Pancreas (tissue), 10 donors: Measurements from ENCODE around the gene SULT6B1. TPM values are rescaled to one million over a fixed set of nuclear protein-coding genes. Genes with fewer than 3 reads are reported as not detected.
"Not testable (repeated sequence)": the region's sequence is repeated elsewhere in the genome, so short reads cannot be mapped to it uniquely, and the experiment has no call there.

ENCODE experiments used
- ATAC-seq, 4 donors: fragments of 200-7000 bp; cut with Tn5 transposase; one replicate each; pipeline versions ENCODE4 v1.8.0 to v1.9.1; 2020; ENCODE audit warnings: mild to moderate bottlenecking in 4 of 4, moderate library complexity in 4 of 4
- DNase-seq, 6 donors: peaks; one replicate each; pipeline ENCODE4 v3.0.0-alpha.2; 2020
- FAIRE-seq: peaks from 2 replicates; lab custom pipeline; 2012; peaks lifted over from hg19 to GRCh38; lab: Jason Lieb, UNC
- H3K27ac ChIP-seq, 4 donors: fragments of 200-600 bp; sonication (generic); 1 replicate in 3 of 4; 2 replicates in 1 of 4; pipeline versions ENCODE4 v1.5.0 to v1.8.0; 2020
- H3K27me3 ChIP-seq, 4 donors: fragments of 200-600 bp; one replicate each; pipeline ENCODE4 v1.8.0; 2021
- H3K36me3 ChIP-seq, 3 donors: fragments of 200-600 bp; sonication (generic) in 1 of 3; one replicate each; pipeline versions ENCODE4 v1.5.0 to v1.8.0; 2020 to 2021
- H3K4me1 ChIP-seq, 3 donors: fragments of 200-600 bp; one replicate each; pipeline ENCODE4 v1.8.0; 2021
- H3K4me3 ChIP-seq, 4 donors: fragments of 200-600 bp; sonication (generic) in 2 of 4; one replicate each; pipeline versions ENCODE4 v1.5.0 to v1.8.0; 2020 to 2021
- H3K9me3 ChIP-seq, 4 donors: fragments of 200-600 bp; one replicate each; pipeline ENCODE4 v1.8.0; 2021
- CTCF ChIP-seq, 4 donors: fragments of 200-600 bp; sonication (generic) in 3 of 4; IDR thresholded peaks; one replicate each; pipeline versions ENCODE4 v1.5.0 to v1.8.0; 2021; ENCODE audit warnings: antibody characterized with exemption in 4 of 4
- WGBS, 2 donors: extraction: QIAGEN DNeasy Blood & Tissue Kit; methylation state at CpG; one replicate each; pipeline ENCODE4 v1.1.7; 2013; 5-methylcytosine and 5-hydroxymethylcytosine counted together
- intact Hi-C, 3 donors: fragments of 100-400 bp; cut with DNase I; formaldehyde crosslinking; loops; one replicate each; pipeline versions ENCODE4 v1.11.1 to v1.14.2; 2022
- polyA plus RNA-seq, 2 donors: library from polyadenylated mRNA; stranded (reverse); fragments of 200-250 nt; gene quantifications; one replicate each; pipeline ENCODE4 v1.2.3, GENCODE V29; 2013
- total RNA-seq, 6 donors: library from RNA; stranded (reverse); fragmentation: NEBNext Ultra II Directional in 4 of 6; extraction: Animal tissue kit (Norgen Biotek cat#: 25700) in 4 of 6; gene quantifications; one replicate each; pipeline versions ENCODE4 v1.2.1 to v1.2.4, GENCODE V29; 2021 to 2023
- donor health status: healthy with polysubstance abuse.
- donor health status: DM: no; HTN: no; CAD: no; lungs with moderate emphysema.
- donor health status: DM: no; HTN: no; CAD: no.
- donor health status: control.
- donor health status: control.
- donor health status: Bipolar disorder and iron deficiency.
- donor health status: DM: yes; HTN: yes; CAD: no.
- donor health status: DM: no; HTN: no; CAD: no.
- donor health status: DM: no; HTN: no; CAD: no.
- donor health status: DM: yes; HTN: yes; CAD: no.

The SULT6B1 gene
- total and polyA plus RNA-seq, 8 donors, result not detected

- FAIRE-seq (no peak), DNase-seq (no peak), ATAC-seq (no peak)
- H3K27me3 ChIP-seq, result no peaks in the 10 kb centered on the region
- intact Hi-C loops, result no loop called here
- WGBS, 2 donors, result 95 to 96% methylated on average over 3 of the region's 3 CpGs
- peaks cover 8 to 24% (median 13%) of the 10 kb centered on the region in 3 donors for H3K4me1 ChIP-seq
- no peak overlapping the region for H3K27ac ChIP-seq
- H3K4me3 ChIP-seq, result no peak overlapping the region
- peaks cover 0 to 17% (median 5%) of the 10 kb centered on the region in 3 donors for H3K36me3 ChIP-seq
- H3K9me3 ChIP-seq, result no peaks in the 10 kb centered on the region
- TF ChIP-seq CTCF (IDR thresholded peaks at IDR 0.05), result no peak
Measured at GRCh38 chr2:37228788-37229187, 40.3 kb upstream of the SULT6B1 start.

GRCh38 chr2:37226863-37227262, 38.4 kb upstream of the SULT6B1 start:
- H3K4me1 ChIP-seq, result peaks cover 8 to 16% (median 13%) of the 10 kb centered on the region in 3 donors
- H3K4me3 ChIP-seq, result no peak overlapping the region
- intact Hi-C loops, result no loop called here
- no peak for ATAC-seq
- H3K36me3 ChIP-seq, result peaks cover 0 to 36% (median 5%) of the 10 kb centered on the region in 3 donors
- H3K27ac ChIP-seq, result no peak overlapping the region
- TF ChIP-seq CTCF (IDR thresholded peaks at IDR 0.05), result no peak
- WGBS, 2 donors, result 98 to 99% methylated on average over 4 of the region's 4 CpGs
- FAIRE-seq, result no peak
- no peaks in the 10 kb centered on the region for H3K9me3 ChIP-seq
- no peak for DNase-seq
- H3K27me3 ChIP-seq, result no peaks in the 10 kb centered on the region

- H3K4me3 ChIP-seq, intact Hi-C loops, DNase-seq, FAIRE-seq, H3K27me3 ChIP-seq, H3K27ac ChIP-seq, ATAC-seq, H3K9me3 ChIP-seq: not testable (repeated sequence)
- no CpG with 5 or more reads among the region's 2 CpGs for WGBS, 2 donors
- Histone ChIP-seq H3K4me1 (peaks cover 7 to 13% (median 11%) of the 10 kb centered on the region in 3 donors), H3K36me3 (peaks cover 0 to 49% (median 5%) of the 10 kb centered on the region in 3 donors)
Measured at GRCh38 chr2:37225129-37225528, 36.7 kb upstream of the SULT6B1 start.

GRCh38 chr2:37224063-37224462, 35.6 kb upstream of the SULT6B1 start:
- FAIRE-seq, result no peak
- no peak for TF ChIP-seq CTCF (IDR thresholded peaks at IDR 0.05)
- DNase-seq, result no peak
- peaks cover 0 to 49% (median 5%) of the 10 kb centered on the region in 3 donors for H3K36me3 ChIP-seq
- no peak overlapping the region for H3K27ac ChIP-seq
- no peaks in the 10 kb centered on the region for H3K9me3 ChIP-seq
- intact Hi-C loops, result no loop called here
- no peak overlapping the region for H3K4me3 ChIP-seq
- peaks cover 0 to 4% (median under 1%) of the 10 kb centered on the region in 3 donors for H3K4me1 ChIP-seq
- no peak for ATAC-seq
- H3K27me3 ChIP-seq, result no peaks in the 10 kb centered on the region
- 99 to 100% methylated on average over 1 of the region's 1 CpG for WGBS, 2 donors

GRCh38 chr2:37223131-37223530, 34.7 kb upstream of the SULT6B1 start:
- H3K4me1 ChIP-seq, result peaks cover 0 to 4% (median 0%) of the 10 kb centered on the region in 3 donors
- FAIRE-seq (no peak), ATAC-seq (no peak), DNase-seq (no peak)
- intact Hi-C loops, result no loop called here
- H3K27ac ChIP-seq, result no peak overlapping the region
- no peak overlapping the region for H3K4me3 ChIP-seq
- H3K9me3 ChIP-seq, result no peaks in the 10 kb centered on the region
- H3K36me3 ChIP-seq, result peaks cover 0 to 54% (median 5%) of the 10 kb centered on the region in 3 donors
- 92 to 96% methylated on average over 4 of the region's 4 CpGs for WGBS, 2 donors
- no peaks in the 10 kb centered on the region for H3K27me3 ChIP-seq
- no peak for TF ChIP-seq CTCF (IDR thresholded peaks at IDR 0.05)
